Keratinocyte (primary cell): ENCODE measurements around the gene DDX39A. TPM values are rescaled to one million over a fixed set of nuclear protein-coding genes. Genes with fewer than 3 reads are reported as not detected.

Experiments
- DNase-seq: peaks from one replicate; pipeline ENCODE4 v3.0.0-alpha.2; 2011; ENCODE audit warnings: low read depth, missing footprints, low spot score
- FAIRE-seq: peaks from 2 replicates; lab custom pipeline; 2011; peaks lifted over from hg19 to GRCh38; lab: Jason Lieb, UNC
- H2AFZ ChIP-seq: 2 replicates; pipeline ENCODE4 v1.6.0; 2012; ENCODE audit warnings: low read length, control low read depth, inconsistent platforms; ENCODE audit not compliant: control insufficient read depth
- H3K27ac ChIP-seq: 2 replicates; pipeline ENCODE4 v1.5.1; 2011; ENCODE audit warnings: low read length; ENCODE audit not compliant: control insufficient read depth, insufficient read depth
- H3K27me3 ChIP-seq: 3 replicates; pipeline ENCODE4 v1.6.0; 2011; ENCODE audit warnings: low read length; ENCODE audit not compliant: control insufficient read depth, insufficient read depth; ENCODE audit errors: extremely low read depth
- H3K36me3 ChIP-seq, 2 experiments: 2 replicates in 1 of 2; 3 replicates in 1 of 2; pipeline ENCODE4 v1.5.1; 2011; ENCODE audit warnings: low read length in 2 of 2, mild to moderate bottlenecking in 1 of 2; ENCODE audit not compliant: control insufficient read depth in 2 of 2, insufficient read depth in 2 of 2; ENCODE audit errors: extremely low read depth in 1 of 2
- H3K4me1 ChIP-seq: 3 replicates; pipeline ENCODE4 v1.5.1; 2011; ENCODE audit warnings: low read length; ENCODE audit not compliant: control insufficient read depth, insufficient read depth; ENCODE audit errors: extremely low read depth
- H3K4me2 ChIP-seq: 3 replicates; pipeline ENCODE4 v1.6.0; 2011; ENCODE audit warnings: low read depth, low read length; ENCODE audit not compliant: control insufficient read depth, insufficient read depth; ENCODE audit errors: extremely low read depth
- H3K4me3 ChIP-seq, 3 experiments: fragments of 200-600 bp in 1 of 3; sonication (generic) in 1 of 3; 2 replicates in 2 of 3; 3 replicates in 1 of 3; pipeline ENCODE4 v1.5.1; 2011 to 2016; ENCODE audit warnings: low read length in 3 of 3, mild to moderate bottlenecking in 3 of 3, control low read depth in 2 of 3, inconsistent platforms in 1 of 3, low read depth in 1 of 3, mixed read lengths in 1 of 3, mixed run types in 1 of 3, moderate library complexity in 1 of 3; ENCODE audit not compliant: control insufficient read depth in 2 of 3, insufficient read depth in 2 of 3; ENCODE audit errors: extremely low read depth in 1 of 3
- H3K79me2 ChIP-seq: 2 replicates; pipeline ENCODE4 v1.6.0; 2012; ENCODE audit warnings: low read length; ENCODE audit not compliant: control insufficient read depth, insufficient read depth
- H3K9ac ChIP-seq: 3 replicates; pipeline ENCODE4 v1.6.0; 2011; ENCODE audit warnings: low read length; ENCODE audit not compliant: control insufficient read depth, insufficient read depth; ENCODE audit errors: extremely low read depth
- H3K9me1 ChIP-seq: 3 replicates; pipeline ENCODE4 v1.6.0; 2011; ENCODE audit warnings: low read length; ENCODE audit not compliant: control insufficient read depth, insufficient read depth; ENCODE audit errors: extremely low read depth
- H3K9me3 ChIP-seq: 2 replicates; pipeline ENCODE4 v1.5.1; 2012; ENCODE audit warnings: low read depth, low read length; ENCODE audit not compliant: control insufficient read depth
- H4K20me1 ChIP-seq: 3 replicates; pipeline ENCODE4 v1.6.0; 2011; ENCODE audit warnings: low read length; ENCODE audit not compliant: control insufficient read depth, insufficient read depth; ENCODE audit errors: extremely low read depth
- EZH2 ChIP-seq: IDR thresholded peaks from one replicate; pipeline ENCODE4 v1.6.1; 2012; ENCODE audit warnings: inconsistent platforms, mild to moderate bottlenecking, low read length, moderate library complexity
- dilution Hi-C: fragments of 300-500 bp; cut with MboI; formaldehyde crosslinking; loops from one replicate; pipeline ENCODE4 v1.7.0; 2020; ENCODE audit warnings: low sequenced_read_pairs; ENCODE audit not compliant: extremely low pct_ligation_motif_present
- polyA plus RNA-seq, 5 experiments: library from polyadenylated mRNA; depleted of rRNA in 3 of 5; stranded (reverse) in 3 of 5; stranded (forward) in 1 of 5; unstranded in 1 of 5; fragments of >200 nt; gene quantifications; 1 replicate in 1 of 5; 2 replicates in 3 of 5; 3 replicates in 1 of 5; pipeline versions ENCODE4 v1.2.1 to v1.2.3, GENCODE V29; 2011 to 2012; ENCODE audit warnings: missing spikeins in 2 of 5, low read depth in 1 of 5, low replicate concordance in 1 of 5
- TF ChIP-seq, protein P1 (sequence below), 3 experiments: IDR thresholded peaks in 1 of 3; conservative IDR thresholded peaks in 1 of 3; optimal IDR thresholded peaks in 1 of 3; 2 replicates in 2 of 3; 3 replicates in 1 of 3; pipeline versions ENCODE3 to v1.5.1; 2011; ENCODE audit warnings: low read length in 3 of 3, mild to moderate bottlenecking in 3 of 3, moderate library complexity in 2 of 3, control low read depth in 1 of 3, inconsistent platforms in 1 of 3; ENCODE audit not compliant: insufficient read depth in 2 of 3; ENCODE audit errors: extremely low read depth in 1 of 3

The DDX39A gene
- polyA plus RNA-seq, 1 donor (not counting 4 experiments of a cell fraction or from before 2014, with no cell fraction given), result 54.9 TPM

DNA sequence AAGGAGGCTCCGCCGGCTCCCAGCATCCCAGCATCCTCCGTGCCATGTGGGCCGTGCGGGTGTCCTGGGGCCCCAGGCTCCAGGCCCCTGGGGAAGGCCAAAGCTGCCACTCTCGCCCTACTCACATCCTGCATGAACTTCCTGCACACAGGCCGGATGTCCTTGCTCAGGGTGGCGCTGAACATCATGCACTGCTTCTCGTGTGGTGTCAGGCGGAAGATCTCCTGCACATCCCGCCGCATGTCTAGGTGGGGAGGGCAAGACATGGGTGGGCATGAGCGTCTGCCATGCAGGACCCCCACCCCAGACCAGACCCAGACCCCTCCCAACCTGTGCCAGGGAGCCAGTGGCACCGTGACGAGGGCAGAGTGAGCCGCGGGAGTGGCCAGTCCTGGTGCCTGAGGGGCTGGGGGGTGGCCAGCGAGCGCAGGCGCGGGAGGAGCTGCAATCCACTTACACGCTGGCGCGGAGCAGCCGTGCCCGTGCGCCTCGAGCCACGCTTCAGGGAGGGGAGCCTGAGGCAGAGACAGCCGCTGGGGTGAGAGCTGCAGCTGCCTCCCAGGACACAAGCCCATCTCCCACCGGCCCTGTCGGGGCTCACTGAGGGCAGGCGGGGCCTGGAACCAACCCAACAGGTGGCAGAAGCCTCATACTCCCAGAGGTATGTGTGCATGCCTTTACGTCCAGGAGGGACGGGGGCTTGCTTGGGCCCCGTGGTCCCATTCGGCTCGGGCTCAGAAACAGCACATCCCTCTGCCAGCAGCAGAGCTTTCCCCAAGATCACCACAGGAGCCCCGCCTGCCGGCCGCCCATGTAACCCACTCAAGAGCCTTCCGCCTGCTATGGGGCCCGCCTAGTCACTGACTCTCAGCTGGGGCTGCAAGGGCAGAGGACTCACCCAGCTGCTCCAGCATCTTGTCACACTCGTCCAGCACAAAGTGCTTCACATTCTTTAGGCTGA lies 8.8 kb downstream of the DDX39A start:
- Histone ChIP-seq H4K20me1 (peaks cover 42% of the 10 kb centered on the region), H2AFZ (no peak overlapping the region), H3K36me3 (peaks cover 43 to 62% of the 10 kb centered on the region in 2 experiments), H3K27me3 (no peaks in the 10 kb centered on the region), H3K79me2 (peaks cover 50% of the 10 kb centered on the region), H3K9me3 (no peaks in the 10 kb centered on the region), H3K9me1 (no peaks in the 10 kb centered on the region), H3K4me3 (no peak overlapping the region), H3K27ac (no peak overlapping the region), H3K4me1 (no peaks in the 10 kb centered on the region), H3K9ac (no peak overlapping the region), H3K4me2 (no peak overlapping the region)
- no peak for FAIRE-seq
- dilution Hi-C loops, result no loop called here
- no peak for DNase-seq
- no peak for TF ChIP-seq EZH2
- TF ChIP-seq, protein P1, sequence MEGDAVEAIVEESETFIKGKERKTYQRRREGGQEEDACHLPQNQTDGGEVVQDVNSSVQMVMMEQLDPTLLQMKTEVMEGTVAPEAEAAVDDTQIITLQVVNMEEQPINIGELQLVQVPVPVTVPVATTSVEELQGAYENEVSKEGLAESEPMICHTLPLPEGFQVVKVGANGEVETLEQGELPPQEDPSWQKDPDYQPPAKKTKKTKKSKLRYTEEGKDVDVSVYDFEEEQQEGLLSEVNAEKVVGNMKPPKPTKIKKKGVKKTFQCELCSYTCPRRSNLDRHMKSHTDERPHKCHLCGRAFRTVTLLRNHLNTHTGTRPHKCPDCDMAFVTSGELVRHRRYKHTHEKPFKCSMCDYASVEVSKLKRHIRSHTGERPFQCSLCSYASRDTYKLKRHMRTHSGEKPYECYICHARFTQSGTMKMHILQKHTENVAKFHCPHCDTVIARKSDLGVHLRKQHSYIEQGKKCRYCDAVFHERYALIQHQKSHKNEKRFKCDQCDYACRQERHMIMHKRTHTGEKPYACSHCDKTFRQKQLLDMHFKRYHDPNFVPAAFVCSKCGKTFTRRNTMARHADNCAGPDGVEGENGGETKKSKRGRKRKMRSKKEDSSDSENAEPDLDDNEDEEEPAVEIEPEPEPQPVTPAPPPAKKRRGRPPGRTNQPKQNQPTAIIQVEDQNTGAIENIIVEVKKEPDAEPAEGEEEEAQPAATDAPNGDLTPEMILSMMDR (optimal IDR thresholded peaks at IDR 0.05 in 1 of 3, IDR thresholded peaks at IDR 0.05 in 1 of 3, conservative IDR thresholded peaks at IDR 0.05 in 1 of 3; ENCODE audit: extremely low read depth in 1 of 3, insufficient read depth in 2 of 3, low read length in 3 of 3), result no peak

- Histone ChIP-seq H3K79me2 (peaks cover 40% of the 10 kb centered on the region), H3K36me3 (peaks cover 43 to 55% of the 10 kb centered on the region in 2 experiments), H3K4me2 (no peak overlapping the region), H2AFZ (no peak overlapping the region), H3K27me3 (no peaks in the 10 kb centered on the region), H4K20me1 (peaks cover 36% of the 10 kb centered on the region), H3K9me1 (no peaks in the 10 kb centered on the region), H3K27ac (no peak overlapping the region), H3K9me3 (no peaks in the 10 kb centered on the region), H3K4me3 (no peak overlapping the region), H3K4me1 (no peaks in the 10 kb centered on the region), H3K9ac (no peak overlapping the region)
- no peak for TF ChIP-seq EZH2
- TF ChIP-seq, protein P1 (optimal IDR thresholded peaks at IDR 0.05 in 1 of 3, IDR thresholded peaks at IDR 0.05 in 1 of 3, conservative IDR thresholded peaks at IDR 0.05 in 1 of 3; ENCODE audit: extremely low read depth in 1 of 3, insufficient read depth in 2 of 3, low read length in 3 of 3), result no peak
- FAIRE-seq, result no peak
- DNase-seq, result no peak
- dilution Hi-C loops, result no loop called here
Observed at GRCh38 chr19:14409146-14410023, 9.8 kb downstream of the DDX39A start.
